OCI-LY7 (cell line): ENCODE measurements around the gene GLIS2. TPM values are rescaled to one million over a fixed set of nuclear protein-coding genes. Genes with fewer than 3 reads are reported as not detected.

Experiments used
- BruUV-seq: library from RNA; stranded (reverse); fragments of 400-500 nt; replicated peaks from 2 replicates; lab custom pipeline; 2021; lab: Mats Ljungman, UMichigan
- CTCF ChIA-PET: fragments of 300-600 bp; sonication (Branson Sonifier 250); formaldehyde crosslinking; loops from one replicate; lab custom pipeline; 2022; ENCODE audit warnings: antibody characterized with exemption; ENCODE audit not compliant: unreplicated experiment; lab: Charles Lee
- POLR2A ChIA-PET: fragments of 300-600 bp; sonication (Branson Sonifier 250); formaldehyde crosslinking; loops from one replicate; lab custom pipeline; 2022; ENCODE audit warnings: antibody characterized with exemption; lab: Charles Lee
- DNase-seq: peaks from one replicate; pipeline ENCODE4 v3.0.0-alpha.2; 2015; ENCODE audit warnings: low spot score
- H2AFZ ChIP-seq: fragments of 200-600 bp; sonication (generic), shearing (Covaris generic); 2 replicates; pipeline ENCODE4 v1.6.1; 2014; ENCODE audit warnings: mild to moderate bottlenecking, antibody characterized with exemption, low read length, moderate library complexity
- H3K27ac ChIP-seq: fragments of 200-600 bp; sonication (generic); 2 replicates; pipeline ENCODE4 v1.5.1; 2014; ENCODE audit warnings: mixed run types, low read depth, mild to moderate bottlenecking, moderate library complexity, low read length, inconsistent platforms; ENCODE audit not compliant: poor library complexity, severe bottlenecking
- H3K36me3 ChIP-seq: fragments of 200-600 bp; sonication (generic); 2 replicates; pipeline ENCODE4 v1.6.1; 2014; ENCODE audit warnings: mild to moderate bottlenecking, antibody characterized with exemption, low read length, moderate library complexity, mixed read lengths; ENCODE audit not compliant: insufficient read depth
- H3K4me1 ChIP-seq: fragments of 200-600 bp; sonication (generic); 2 replicates; pipeline ENCODE4 v1.5.1; 2014; ENCODE audit warnings: mild to moderate bottlenecking, low read length; ENCODE audit not compliant: insufficient read depth, poor library complexity, severe bottlenecking
- H3K4me2 ChIP-seq: fragments of 200-600 bp; sonication (generic); 2 replicates; pipeline ENCODE4 v1.6.1; 2014; ENCODE audit warnings: mild to moderate bottlenecking, low read length
- H3K4me3 ChIP-seq: fragments of 200-600 bp; sonication (generic); 2 replicates; pipeline ENCODE4 v1.5.1; 2014; ENCODE audit warnings: mild to moderate bottlenecking, low read depth, low read length; ENCODE audit not compliant: poor library complexity, severe bottlenecking
- H3K79me2 ChIP-seq: fragments of 200-600 bp; sonication (generic); 2 replicates; pipeline ENCODE4 v1.6.1; 2016; ENCODE audit warnings: low read depth, mild to moderate bottlenecking, low read length, moderate library complexity, mixed read lengths; ENCODE audit not compliant: insufficient read depth
- H3K9me2 ChIP-seq: fragments of 200-600 bp; sonication (generic); 2 replicates; pipeline ENCODE4 v1.6.1; 2016; ENCODE audit warnings: mild to moderate bottlenecking, low read length, mixed read lengths; ENCODE audit not compliant: insufficient read depth
- H3K9me3 ChIP-seq: fragments of 200-600 bp; sonication (generic); 2 replicates; pipeline ENCODE4 v1.6.1; 2014; ENCODE audit warnings: mild to moderate bottlenecking, mixed run types, low read length, mixed read lengths
- H4K20me1 ChIP-seq: fragments of 200-600 bp; sonication (generic); 2 replicates; pipeline ENCODE4 v1.6.1; 2014; ENCODE audit warnings: mild to moderate bottlenecking, antibody characterized with exemption, low read length, moderate library complexity, mixed read lengths; ENCODE audit not compliant: insufficient read depth
- CTCF ChIP-seq: fragments of 200-600 bp; sonication (generic); conservative IDR thresholded peaks from 2 replicates; pipeline ENCODE4 v1.5.1; 2014; ENCODE audit warnings: mild to moderate bottlenecking, antibody characterized with exemption, low read length, moderate library complexity, mixed read lengths
- EZH2phosphoT487 ChIP-seq: fragments of 200-600 bp; sonication (generic); IDR thresholded peaks from 2 replicates; pipeline ENCODE4 v1.6.1; 2018; ENCODE audit warnings: low read depth, borderline replicate concordance, mild to moderate bottlenecking, mixed run types, antibody characterized with exemption, low read length, moderate library complexity, mixed read lengths
- intact Hi-C: fragments of 100-400 bp; cut with micrococcal nuclease; formaldehyde crosslinking; loops from one replicate; pipeline ENCODE4 v1.10.0; 2022; ENCODE audit not compliant: unreplicated experiment
- total RNA-seq, 2 experiments: library from RNA; depleted of rRNA in 1 of 2; stranded (reverse); fragments of >200 nt in 1 of 2; shearing (Covaris generic) in 1 of 2; gene quantifications; 2 replicates each; pipeline ENCODE4 v1.2.3, GENCODE V29; 2014 to 2022

GLIS2 gene
- total RNA-seq, 2 experiments from 2014 or later, result 0.08 TPM; not detected in 1

GRCh38 chr16:4318451-4318910 is 2.6 kb downstream of the GLIS2 start:
- H3K4me3 ChIP-seq, result no peak overlapping the region
- BruUV-seq, result no TSS peak
- H2AFZ ChIP-seq, result no peak overlapping the region
- no peaks in the 10 kb centered on the region for H4K20me1 ChIP-seq
- peaks cover 13% of the 10 kb centered on the region for H3K4me1 ChIP-seq
- TF ChIP-seq EZH2phosphoT487 (no peak), CTCF (no peak)
- DNase-seq, result no peak
- H3K9me2 ChIP-seq, result no peaks in the 10 kb centered on the region
- intact Hi-C loops, result no loop called here
- H3K4me2 ChIP-seq, result no peak overlapping the region
- no peak overlapping the region for H3K27ac ChIP-seq
- H3K9me3 ChIP-seq, result no peaks in the 10 kb centered on the region
- H3K79me2 ChIP-seq, result no peaks in the 10 kb centered on the region
- H3K36me3 ChIP-seq, result no peaks in the 10 kb centered on the region
- ChIA-PET CTCF (no interaction called here), POLR2A (interaction anchor here (0.5 kb wide), 1 partner anchor 142 kb away, joined by 8 read pairs; no protein-coding TSS in a partner anchor)

- TF ChIP-seq CTCF (no peak), EZH2phosphoT487 (no peak)
- POLR2A ChIA-PET, result interaction anchor here (0.5 kb wide), 1 partner anchor 142 kb away, joined by 8 read pairs; no protein-coding TSS in a partner anchor
- peaks cover 13% of the 10 kb centered on the region for H3K4me1 ChIP-seq
- H3K9me2 ChIP-seq, result no peaks in the 10 kb centered on the region
- H2AFZ ChIP-seq, result no peak overlapping the region
- no TSS peak for BruUV-seq
- intact Hi-C loops, result no loop called here
- no peaks in the 10 kb centered on the region for H3K9me3 ChIP-seq
- no peaks in the 10 kb centered on the region for H3K79me2 ChIP-seq
- H3K36me3 ChIP-seq, result no peaks in the 10 kb centered on the region
- H3K27ac ChIP-seq, result no peak overlapping the region
- no peaks in the 10 kb centered on the region for H4K20me1 ChIP-seq
- H3K4me2 ChIP-seq, result no peak overlapping the region
- no peak for DNase-seq
- CTCF ChIA-PET, result no interaction called here
- no peak overlapping the region for H3K4me3 ChIP-seq
Measured at GRCh38 chr16:4318967-4319366, 3.1 kb downstream of the GLIS2 start.
